HG03095 (cell line): Measurements from ENCODE around the gene KCNJ14.
"Not testable (repeated sequence)": the region's sequence is repeated elsewhere in the genome, so short reads cannot be mapped to it uniquely, and the experiment has no call there.

Experiments used
- ATAC-seq: cut with Tn5 transposase; IDR thresholded peaks from one replicate; pipeline ENCODE4 v1.9.1; 2021; ENCODE audit warnings: moderate library complexity; ENCODE audit not compliant: unreplicated experiment

Gene KCNJ14

DNA sequence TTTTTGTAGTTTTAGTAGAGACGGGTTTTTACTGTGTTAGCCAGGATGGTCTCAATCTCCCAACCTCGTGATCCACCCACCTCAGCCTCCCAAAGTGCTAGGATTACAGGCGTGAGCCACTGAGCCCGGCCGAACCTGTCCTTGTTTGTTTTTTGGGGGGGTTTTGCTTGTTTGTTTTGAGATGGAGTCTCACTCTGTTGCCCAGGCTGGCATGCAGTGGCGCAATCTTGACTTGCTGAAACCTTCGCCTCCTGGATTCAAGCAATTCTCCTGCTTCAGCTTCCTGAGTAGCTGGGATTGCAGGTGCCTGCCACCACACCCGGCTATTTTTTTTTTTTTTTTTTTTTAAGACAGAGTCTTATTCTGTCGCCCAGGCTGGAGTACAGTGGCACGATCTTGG, 31.3 kb downstream of the KCNJ14 start:
- ATAC-seq: not testable (repeated sequence)

DNA sequence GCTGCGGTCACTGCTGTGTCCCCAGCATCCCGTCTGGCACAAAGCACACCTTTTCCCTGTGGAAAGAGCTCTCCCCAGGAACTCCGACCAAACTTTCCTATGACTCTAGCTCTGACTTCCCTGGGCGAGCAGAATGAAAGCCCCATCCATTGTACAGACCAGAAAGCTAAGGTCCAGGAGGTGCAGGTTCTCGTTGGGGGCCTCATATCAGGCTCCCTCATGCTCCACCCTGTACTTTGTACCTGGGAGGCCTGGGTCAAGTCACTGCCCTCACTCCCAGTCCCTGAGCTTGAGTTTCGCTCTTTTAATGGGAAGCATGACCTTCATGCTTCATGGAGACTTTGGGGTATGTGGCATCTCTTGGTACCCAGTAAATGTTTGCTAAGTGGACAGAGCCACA, 32.2 kb downstream of the KCNJ14 start:
- ATAC-seq: no peak

DNA sequence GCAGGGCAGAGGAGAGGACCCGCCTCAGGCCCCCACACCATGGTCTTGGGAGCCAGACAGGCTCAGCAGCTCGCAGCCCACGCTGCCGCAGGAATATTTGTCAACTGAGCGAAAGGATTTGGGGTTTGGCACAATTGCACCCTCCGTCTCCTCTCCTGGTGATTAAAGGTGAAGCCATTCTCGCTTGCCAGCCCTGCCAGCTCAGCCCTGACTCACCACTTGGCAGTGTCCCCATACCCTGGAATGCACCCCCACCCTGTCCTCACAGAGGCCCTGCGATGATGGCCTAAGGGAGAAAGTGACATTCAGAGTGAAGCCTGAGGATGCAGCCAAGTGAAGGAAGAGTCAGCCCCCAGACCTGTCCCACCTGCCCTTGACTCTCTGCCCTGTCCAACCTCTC, 32.6 kb downstream of the KCNJ14 start:
- ATAC-seq: no peak

DNA sequence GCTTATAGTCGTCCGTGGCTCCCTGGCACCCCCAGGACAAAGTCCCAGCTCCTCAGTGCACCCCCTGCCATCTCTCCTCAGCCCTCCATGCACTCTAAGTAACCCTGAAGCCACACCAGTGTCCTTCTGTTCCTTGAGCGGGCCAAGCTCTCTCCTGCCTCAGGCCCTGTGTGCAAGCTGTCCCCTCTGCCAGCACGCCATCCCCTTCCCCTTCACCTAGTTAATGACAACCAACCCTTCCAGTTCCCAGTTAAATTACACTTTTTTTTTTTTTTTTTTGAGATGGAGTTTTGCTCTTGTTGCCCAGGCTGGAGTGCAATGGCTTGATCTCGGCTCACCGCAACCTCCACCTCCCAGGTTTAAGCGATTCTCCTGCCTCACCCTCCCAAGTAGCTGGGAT, 33.1 kb downstream of the KCNJ14 start:
- not testable (repeated sequence) for ATAC-seq

DNA sequence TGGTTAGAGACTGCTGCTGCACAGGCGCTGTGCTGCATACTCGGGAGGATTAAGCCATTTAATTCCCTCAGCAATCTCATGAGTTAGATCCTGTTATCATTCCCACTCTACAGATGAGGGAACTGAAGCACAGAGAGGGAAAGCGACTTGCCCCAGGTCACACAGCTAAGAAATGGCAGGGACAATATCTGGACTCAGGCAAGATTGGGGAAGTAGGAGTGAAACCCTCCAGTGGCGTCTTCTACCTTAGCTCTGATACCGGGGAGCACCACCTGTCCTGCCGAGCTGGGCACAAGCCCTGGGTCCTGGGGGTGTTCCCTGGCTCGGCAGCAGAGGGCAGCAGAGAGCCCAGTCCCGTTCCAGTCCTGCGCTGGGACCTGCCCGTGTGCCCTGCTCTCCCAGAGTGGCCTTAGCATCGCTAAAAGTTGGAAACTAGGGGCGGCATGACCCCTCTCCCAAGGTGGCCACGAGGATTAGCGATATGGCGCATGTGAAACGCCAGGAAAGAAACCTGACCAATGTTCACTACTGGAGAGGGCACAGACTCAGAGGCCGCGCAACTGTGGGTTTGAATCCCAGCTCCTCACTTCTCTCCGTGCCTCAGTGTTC, 34.3 kb downstream of the KCNJ14 start:
- ATAC-seq: no peak

DNA sequence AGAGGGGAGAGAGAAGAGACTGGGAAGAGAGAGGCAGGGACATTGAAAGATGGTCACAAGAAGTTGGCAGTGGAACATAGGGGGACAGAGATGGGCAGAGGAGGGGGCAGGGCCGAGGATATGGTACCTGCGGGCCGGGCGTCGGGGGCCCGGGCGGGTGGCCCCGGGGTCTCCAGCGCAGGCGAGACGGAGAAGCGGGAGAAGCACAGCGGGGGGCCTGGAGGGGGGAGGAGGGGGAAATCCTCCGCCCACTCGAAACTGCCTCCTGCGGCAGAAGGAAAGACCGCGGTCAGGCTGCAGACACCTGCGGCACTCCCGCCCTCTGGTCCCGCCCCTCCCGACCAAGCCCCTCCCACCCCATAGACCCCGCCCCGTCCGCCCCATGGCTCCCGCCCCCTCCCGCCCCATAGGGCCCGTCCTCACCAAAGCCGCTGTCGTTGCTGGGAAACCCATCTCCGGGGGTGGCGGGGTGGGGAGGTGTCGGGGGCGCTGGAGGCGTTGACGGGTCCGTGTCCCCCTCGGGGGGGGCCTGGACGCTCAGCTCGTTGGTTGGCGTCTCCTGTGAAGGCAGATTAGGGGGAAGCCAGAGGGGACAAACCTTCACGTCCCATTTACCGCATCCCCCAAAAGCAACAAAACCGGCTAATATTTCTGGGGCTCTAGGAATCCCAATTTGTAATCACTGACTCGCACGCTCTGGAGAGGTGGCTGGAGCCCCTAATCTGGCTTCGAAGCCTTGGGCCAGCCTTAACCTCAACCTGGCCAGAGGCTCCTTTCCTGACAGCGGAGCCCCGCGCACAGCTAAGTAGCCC, 35.8 kb downstream of the KCNJ14 start:
- ATAC-seq: no peak

DNA sequence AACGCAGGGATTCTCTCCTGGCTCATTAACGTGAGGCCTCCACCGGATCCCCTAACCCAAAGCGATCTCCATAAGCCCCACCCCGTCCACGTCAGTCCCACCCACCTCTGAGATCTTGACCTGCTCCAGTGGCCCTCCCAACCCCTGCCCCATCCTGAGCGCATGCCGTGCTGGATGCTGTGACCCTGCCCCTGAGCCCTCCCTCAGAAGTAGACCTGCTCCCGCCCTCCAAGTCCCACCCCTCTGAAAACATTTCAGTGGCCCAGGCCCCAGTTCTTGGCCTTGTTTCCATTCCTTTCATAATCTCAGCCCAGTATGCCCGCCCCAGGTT, 36.4 kb downstream of the KCNJ14 start:
- no peak for ATAC-seq

DNA sequence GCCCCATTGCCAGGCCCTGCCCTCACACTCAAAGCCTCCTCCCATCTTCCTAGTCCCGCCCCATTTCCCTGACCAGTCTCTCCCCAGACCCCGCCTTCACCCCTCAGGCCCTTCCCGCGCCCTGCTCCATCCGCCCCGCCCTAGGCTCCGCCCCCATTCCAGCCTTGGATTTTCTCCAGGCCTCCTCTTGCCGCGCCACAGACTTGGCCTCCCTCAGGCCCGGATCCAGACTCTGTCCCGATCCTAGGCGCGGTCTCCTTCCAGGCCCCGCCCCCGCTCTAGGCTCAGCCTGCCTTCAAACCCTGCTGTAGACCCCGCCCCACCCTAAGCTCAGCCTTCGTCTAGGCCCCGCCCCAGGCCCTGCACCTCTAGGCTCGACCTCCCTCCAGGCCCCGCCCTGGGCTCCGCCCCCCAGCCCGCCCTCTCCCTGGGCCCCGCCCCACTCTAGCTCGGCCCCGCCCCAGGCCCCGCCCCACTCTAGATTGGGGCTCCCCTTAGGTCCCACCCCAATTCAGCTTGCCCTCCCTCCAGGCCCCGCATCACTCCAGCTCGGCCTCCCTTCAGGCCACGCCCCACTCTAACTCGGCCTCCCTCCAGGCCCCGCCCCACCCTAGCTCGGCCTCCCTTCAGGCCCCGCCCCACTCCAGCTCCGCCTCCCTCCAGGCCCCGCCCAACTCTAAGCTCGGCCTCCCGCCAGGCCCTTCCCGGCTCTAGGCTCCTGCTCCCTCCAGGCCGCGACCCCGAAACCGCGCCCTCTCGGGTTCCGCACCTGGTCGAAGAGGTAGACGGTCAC, 37.7 kb downstream of the KCNJ14 start:
- peak; percentile 60 for ATAC-seq

DNA sequence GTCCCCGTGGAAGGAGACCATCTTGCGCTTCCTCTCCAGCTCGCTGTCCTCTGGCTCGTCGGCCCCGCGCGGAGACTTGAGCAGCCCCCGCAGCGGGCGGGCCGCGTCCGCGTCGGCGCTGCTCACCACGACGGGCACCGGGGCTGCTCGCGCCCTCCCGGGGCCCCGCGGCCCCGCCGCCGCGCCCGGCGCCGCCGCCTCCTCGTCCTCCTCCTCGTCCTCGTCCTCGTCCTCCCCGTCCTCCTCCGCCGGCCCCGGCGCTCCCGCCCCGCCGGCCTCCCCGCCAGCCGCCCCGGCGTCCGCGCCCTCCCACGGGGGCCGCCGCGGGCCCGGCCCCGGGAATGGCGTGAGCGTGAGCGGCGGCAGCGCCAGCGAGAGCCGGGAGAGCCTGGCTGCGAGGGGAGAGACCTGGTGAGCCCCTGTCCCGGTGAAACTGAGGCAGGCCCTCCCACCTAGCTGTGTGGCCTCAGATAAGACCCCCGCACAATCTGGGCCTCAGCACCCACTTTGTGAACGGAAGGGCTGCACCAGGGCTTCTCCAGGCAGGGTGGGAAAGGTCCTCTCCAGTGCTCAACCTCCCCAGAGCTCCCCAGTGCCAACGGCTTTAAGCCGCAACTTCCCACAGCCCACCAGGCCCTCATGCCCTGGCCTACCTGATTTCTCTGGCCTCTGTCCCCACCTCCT, 38.5 kb downstream of the KCNJ14 start:
- ATAC-seq: no peak

DNA sequence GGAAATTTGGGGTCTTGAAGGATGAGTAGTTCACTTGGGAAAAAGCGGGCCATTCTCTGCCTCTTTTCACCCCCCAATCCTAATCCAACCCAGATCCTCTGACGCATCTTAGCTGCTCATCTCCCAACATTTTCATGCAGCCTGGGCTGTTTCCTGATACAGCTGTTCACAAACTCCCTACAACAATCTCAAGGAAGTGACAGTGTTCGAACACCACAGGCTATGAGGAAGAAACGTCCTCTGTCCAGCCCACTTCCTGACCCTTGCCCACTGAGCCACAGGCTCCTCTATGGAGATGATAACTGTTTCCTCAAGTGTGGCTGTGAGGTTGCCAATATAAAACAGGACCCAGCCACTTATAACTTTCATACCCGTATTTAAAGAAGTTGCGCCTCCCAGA, 40.0 kb downstream of the KCNJ14 start:
- ATAC-seq: no peak

DNA sequence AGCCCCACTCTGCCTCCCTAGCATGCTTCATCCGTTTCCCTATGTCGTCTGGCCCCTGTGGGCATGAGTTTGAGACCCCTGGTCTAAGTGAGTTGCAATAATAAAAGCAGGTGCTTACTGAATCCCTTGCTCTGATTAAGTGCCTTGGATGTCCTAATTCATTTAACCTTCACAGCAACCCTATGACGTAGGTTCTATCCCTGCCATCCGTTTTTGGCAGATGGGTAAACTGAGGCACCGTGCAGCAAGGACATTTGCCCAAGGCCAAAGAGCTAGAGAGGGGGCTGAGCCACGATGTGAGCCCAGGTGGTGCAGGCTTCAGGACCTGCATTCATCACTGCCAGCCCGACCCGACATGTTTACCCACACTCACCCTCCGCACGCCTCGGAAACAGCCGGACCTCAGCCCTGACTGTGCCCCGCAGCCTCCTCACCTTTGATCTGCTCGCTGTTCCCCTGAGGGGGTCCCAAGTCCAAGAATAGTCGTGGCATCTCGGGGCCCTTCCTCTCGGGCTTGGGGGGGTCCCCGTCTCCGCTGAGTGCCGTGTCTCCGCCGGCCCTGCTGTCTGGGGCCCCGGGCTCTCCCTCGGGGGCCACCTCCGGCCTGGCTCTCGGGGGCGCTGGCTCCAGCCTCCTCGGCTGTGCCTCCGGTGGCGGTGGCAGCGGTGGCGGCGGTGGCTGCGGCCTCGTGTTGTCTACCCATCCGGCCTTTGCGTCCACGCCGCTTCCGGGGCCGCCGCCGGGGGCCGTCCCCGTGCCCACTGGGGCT, 41.8 kb downstream of the KCNJ14 start:
- ATAC-seq: no peak

DNA sequence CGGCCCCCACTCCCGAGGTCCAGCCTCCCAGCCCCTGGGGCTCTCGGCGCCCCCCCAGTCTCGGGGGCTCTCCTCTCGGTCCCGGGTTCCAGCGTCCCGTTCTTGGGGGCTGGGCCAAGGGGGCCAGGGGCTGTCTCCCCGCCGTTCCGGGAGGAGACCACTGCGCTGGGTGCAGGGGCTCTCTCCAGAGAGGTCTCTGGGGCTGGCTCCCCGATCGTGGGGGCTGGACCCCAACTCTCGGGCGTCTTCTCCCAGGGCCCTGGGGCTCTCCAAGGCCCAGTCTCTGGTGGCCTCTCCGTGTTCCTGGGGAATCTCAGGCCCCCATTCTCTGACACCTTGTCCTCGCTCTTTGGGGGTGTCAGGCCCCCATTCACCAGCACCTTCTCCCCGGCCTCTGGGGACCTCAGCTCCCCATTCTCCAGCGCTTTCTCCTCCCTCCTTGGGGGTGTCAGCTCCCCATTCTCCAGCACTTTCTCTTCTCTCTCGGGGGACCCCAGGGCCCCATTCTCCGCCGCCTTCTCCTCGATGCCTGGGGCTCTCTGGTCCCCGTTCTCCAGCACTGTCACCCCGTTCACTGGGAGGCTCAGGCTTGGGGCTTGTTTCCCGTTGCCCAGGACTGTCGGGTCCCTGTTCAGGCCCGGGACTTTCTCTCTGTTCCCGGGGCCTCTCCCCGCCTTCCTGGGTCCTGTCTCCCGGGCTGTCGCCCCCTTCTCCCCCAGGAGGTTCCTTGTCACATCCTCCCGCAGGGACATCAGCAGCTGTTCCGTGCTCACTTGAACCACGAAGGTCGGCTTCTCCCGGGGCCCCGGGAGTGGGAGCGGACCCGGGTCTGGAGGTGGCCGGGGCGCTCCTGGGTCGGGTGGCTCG, 42.6 kb downstream of the KCNJ14 start:
- ATAC-seq: no peak

DNA sequence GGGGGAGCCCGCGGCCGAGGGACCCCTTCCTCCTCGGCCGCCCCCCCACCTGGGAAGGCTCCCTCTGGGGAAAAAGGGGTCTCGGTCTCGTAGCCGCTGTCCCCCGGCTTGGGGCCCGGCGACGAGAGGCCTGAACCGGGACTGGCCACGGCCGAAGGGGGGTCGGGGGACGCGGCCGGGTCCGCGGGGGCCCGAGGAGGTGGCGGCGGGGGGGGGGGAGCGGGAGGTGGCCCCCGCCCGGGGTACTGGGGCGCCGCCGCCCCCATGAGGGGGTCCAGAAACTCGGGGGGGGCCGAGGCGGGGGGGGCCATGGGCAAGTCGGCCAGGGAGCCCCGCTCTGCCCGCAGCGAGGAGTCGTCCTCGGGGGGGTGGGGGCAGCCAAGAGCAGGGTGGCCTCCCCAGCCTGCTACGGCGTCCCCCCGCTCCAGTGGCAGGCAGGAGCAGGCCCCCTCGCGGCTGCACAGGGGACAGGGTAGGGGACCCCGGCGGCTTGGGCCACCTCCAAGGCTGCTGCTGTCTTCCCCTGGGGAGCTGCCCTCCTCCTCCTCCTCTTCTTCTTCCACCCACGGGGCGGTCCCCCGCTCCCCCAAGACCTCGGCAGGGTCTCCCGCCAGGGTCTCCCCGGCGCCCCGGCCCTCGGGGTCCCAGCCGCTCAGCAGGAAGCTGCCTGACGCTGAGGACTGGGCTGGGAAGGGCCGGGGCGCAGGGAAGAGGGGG, 43.4 kb downstream of the KCNJ14 start:
- no peak for ATAC-seq

DNA sequence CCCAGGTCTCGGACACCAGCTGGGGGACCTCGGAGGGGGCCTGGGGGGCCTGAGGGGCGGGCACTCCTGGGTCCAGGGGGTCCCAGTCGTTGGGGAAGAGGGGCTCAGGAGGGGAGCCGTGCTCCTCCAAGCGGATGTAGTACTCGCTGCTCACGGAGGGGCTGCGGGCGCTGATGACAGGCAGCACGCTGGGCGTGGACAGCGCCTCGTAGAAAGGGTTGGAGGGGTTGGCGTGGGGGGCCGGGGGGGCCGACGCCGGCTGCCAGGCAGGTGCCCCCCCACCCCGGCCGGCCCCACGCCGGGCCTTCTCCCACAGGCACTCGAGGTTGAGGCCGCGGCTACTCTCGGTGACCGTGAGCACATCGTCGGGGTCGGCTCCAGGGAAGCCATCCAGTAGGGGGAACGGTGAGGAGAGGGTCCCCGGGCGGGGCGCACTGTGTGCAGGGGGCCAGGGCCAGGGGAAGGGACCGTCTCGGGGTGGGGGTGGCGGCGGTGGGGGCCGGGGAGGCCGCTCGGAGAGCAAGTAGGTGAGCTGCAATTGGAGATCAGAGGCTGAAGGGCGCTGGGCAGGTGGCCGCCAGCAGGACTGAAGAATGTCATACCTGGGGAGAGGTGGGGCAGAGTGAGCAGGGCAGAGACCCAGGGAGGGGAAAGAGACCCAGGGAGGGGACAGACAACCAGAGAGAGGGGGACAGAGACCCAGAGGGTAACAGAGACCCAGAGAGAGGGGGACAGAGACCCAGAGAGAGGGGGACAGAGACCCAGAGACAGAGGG, 44.1 kb downstream of the KCNJ14 start:
- no peak for ATAC-seq

DNA sequence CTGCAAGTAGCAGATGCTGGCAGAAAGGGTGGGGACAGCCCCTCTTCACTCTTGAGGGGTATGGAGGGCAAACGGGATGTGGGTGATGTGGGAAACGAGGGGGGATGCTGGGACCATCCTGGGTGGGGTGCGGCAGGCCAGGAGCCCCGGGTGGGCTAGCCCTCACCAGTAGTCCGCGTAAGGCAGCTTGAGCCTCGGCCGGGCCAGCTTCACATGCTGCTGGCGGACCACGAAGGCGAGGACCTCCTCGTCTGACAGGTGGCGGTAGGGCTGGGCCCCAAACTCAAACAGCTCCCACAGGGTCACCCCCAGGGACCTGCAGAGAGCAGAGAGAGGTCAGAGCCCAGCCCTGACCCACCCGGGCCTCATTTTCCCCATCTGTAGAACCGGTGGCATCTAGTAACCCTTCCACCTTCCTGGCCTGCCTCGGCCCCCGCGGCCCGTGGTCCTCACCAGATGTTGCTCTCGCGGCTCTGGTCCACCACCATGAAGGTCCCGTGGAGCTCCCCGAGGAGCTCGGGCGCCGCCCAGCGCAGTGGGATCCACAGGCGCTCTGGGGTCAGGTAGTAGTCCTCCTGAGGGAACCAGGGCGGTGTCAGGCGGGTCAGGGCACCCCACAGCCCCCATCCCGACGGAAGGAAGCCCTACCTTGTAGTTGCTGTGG, 45.6 kb downstream of the KCNJ14 start:
- no peak for ATAC-seq

DNA sequence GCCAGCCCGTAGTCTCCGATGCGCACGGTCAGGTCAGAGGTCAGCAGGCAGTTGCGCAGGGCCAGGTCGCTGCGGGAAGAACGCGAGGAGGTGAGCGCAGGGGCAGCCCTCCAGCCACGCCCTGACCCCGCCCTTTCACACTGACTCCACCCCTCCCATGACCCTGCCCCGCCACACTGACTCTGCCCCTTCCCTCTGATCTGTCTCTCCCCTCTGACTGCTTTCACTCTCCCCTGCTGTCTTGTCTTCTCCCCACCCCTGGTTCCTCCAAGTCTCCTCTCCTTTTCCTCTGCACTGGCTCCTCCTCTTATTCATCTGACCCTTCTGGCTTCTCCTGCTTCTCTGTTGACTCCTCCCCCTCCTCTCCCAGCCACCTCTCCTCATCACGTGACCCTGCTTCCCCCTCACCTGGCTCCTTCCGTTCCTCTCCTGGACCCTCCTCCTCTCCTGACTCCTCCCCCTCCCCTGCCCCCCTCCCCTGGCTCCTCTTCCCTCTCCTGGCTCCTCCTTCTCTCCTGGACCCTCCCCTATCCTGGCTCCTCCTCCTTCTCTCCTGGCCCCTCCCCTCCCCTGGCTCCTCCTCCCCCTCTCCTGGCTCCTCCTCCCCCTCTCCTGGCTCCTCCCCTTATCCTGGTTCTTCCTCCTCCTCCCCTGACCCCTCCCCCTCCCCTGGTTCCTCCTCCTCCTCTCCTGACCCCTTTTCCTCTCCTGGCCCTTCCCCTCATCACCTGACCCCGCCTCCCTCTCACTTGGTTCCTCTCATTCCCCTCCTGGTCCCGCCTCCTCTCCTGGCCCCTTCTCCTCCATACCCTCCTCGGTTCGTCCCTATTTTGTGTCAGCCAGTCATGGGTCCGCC, 46.3 kb downstream of the KCNJ14 start:
- no peak for ATAC-seq
